Measurements from ENCODE around the gene RNU6-9. TPM values are rescaled to one million over a fixed set of nuclear protein-coding genes. Genes with fewer than 3 reads are reported as not detected.
A peak's percentile ranks its signal among the peaks of the same experiment; 100 is the strongest.
"Not testable (repeated sequence)": the region's sequence is repeated elsewhere in the genome, so short reads cannot be mapped to it uniquely, and the experiment has no call there.

RNU6-9 gene
- total RNA-seq, 2 donors from 2014 or later, result not detected

- H3K9me3 ChIP-seq (ENCODE audit: control insufficient read depth, low read length, poor library complexity, severe bottlenecking), result no peaks in the 10 kb centered on the region
- no peak for DNase-seq
- no peak overlapping the region for H3K27ac Mint-ChIP-seq
- H3K4me3 Mint-ChIP-seq, result no peak overlapping the region
- H3K4me1 Mint-ChIP-seq, result peaks cover 7% of the 10 kb centered on the region
- H3K27me3 Mint-ChIP-seq, result no peaks in the 10 kb centered on the region
- no peak for ATAC-seq
- H3K36me3 Mint-ChIP-seq (ENCODE audit: low read depth), result no peaks in the 10 kb centered on the region
Measured at GRCh38 chr19:876780-877314, 16.4 kb upstream of the RNU6-9 start.

GRCh38 chr19:877992-878660 lies 15.2 kb upstream of the RNU6-9 start:
- not testable (repeated sequence) for H3K9me3 ChIP-seq (ENCODE audit: control insufficient read depth, low read length, poor library complexity, severe bottlenecking); H3K36me3 Mint-ChIP-seq (ENCODE audit: low read depth); H3K4me3 Mint-ChIP-seq; DNase-seq; H3K27me3 Mint-ChIP-seq; ATAC-seq; H3K4me1 Mint-ChIP-seq; H3K27ac Mint-ChIP-seq

- peak overlapping the region; percentile 9 for H3K4me3 Mint-ChIP-seq
- not testable (repeated sequence) for ATAC-seq; H3K36me3 Mint-ChIP-seq (ENCODE audit: low read depth); DNase-seq; H3K4me1 Mint-ChIP-seq; H3K9me3 ChIP-seq (ENCODE audit: control insufficient read depth, low read length, poor library complexity, severe bottlenecking); H3K27me3 Mint-ChIP-seq; H3K27ac Mint-ChIP-seq
Measured at GRCh38 chr19:878751-879561, 14.3 kb upstream of the RNU6-9 start.

GRCh38 chr19:879711-880438 lies 13.4 kb upstream of the RNU6-9 start:
- Mint-ChIP-seq H3K4me1 (no peaks in the 10 kb centered on the region), H3K27me3 (no peaks in the 10 kb centered on the region), H3K27ac (no peak overlapping the region), H3K36me3 (ENCODE audit: low read depth) (no peaks in the 10 kb centered on the region), H3K4me3 (no peak overlapping the region)
- ATAC-seq (no peak), DNase-seq (no peak)
- H3K9me3 ChIP-seq (ENCODE audit: control insufficient read depth, low read length, poor library complexity, severe bottlenecking), result no peaks in the 10 kb centered on the region

- Mint-ChIP-seq H3K4me1 (no peaks in the 10 kb centered on the region), H3K4me3 (no peak overlapping the region), H3K36me3 (ENCODE audit: low read depth) (no peaks in the 10 kb centered on the region), H3K27me3 (no peaks in the 10 kb centered on the region), H3K27ac (no peak overlapping the region)
- no peak for DNase-seq
- no peaks in the 10 kb centered on the region for H3K9me3 ChIP-seq (ENCODE audit: control insufficient read depth, low read length, poor library complexity, severe bottlenecking)
- ATAC-seq, result no peak
Measured at GRCh38 chr19:881385-882071, 11.8 kb upstream of the RNU6-9 start.

GRCh38 chr19:882871-883497 lies 10.3 kb upstream of the RNU6-9 start:
- H3K27ac Mint-ChIP-seq, result no peak overlapping the region

GRCh38 chr19:883661-884211 lies 9.5 kb upstream of the RNU6-9 start:
- H3K9me3 ChIP-seq (ENCODE audit: control insufficient read depth, low read length, poor library complexity, severe bottlenecking), result no peaks in the 10 kb centered on the region
- H3K27me3 Mint-ChIP-seq, result no peaks in the 10 kb centered on the region
- no peak overlapping the region for H3K27ac Mint-ChIP-seq
- peaks cover 2% of the 10 kb centered on the region for H3K4me1 Mint-ChIP-seq
- no peak overlapping the region for H3K4me3 Mint-ChIP-seq
- no peak for ATAC-seq
- DNase-seq, result no peak
- H3K36me3 Mint-ChIP-seq (ENCODE audit: low read depth), result no peaks in the 10 kb centered on the region

More at GRCh38 chr19:882871-883497, 10.3 kb upstream of the RNU6-9 start:
- no peaks in the 10 kb centered on the region for H3K9me3 ChIP-seq (ENCODE audit: control insufficient read depth, low read length, poor library complexity, severe bottlenecking)
- Mint-ChIP-seq H3K27me3 (no peaks in the 10 kb centered on the region), H3K4me3 (no peak overlapping the region), H3K36me3 (ENCODE audit: low read depth) (no peaks in the 10 kb centered on the region), H3K4me1 (no peaks in the 10 kb centered on the region)
- no peak for DNase-seq
- ATAC-seq, result no peak

GRCh38 chr19:884420-885211 lies 8.7 kb upstream of the RNU6-9 start:
- DNase-seq (no peak), ATAC-seq (no peak)
- peaks cover 8% of the 10 kb centered on the region for H3K4me1 Mint-ChIP-seq
- no peaks in the 10 kb centered on the region for H3K36me3 Mint-ChIP-seq (ENCODE audit: low read depth)
- no peak overlapping the region for H3K4me3 Mint-ChIP-seq
- H3K27me3 Mint-ChIP-seq, result no peaks in the 10 kb centered on the region
- H3K27ac Mint-ChIP-seq, result no peak overlapping the region
- H3K9me3 ChIP-seq (ENCODE audit: control insufficient read depth, low read length, poor library complexity, severe bottlenecking), result no peaks in the 10 kb centered on the region

- ATAC-seq, result no peak
- Mint-ChIP-seq H3K27me3 (no peaks in the 10 kb centered on the region), H3K4me3 (no peak overlapping the region), H3K27ac (no peak overlapping the region), H3K36me3 (ENCODE audit: low read depth) (no peaks in the 10 kb centered on the region), H3K4me1 (peaks cover 10% of the 10 kb centered on the region)
- no peak for DNase-seq
- H3K9me3 ChIP-seq (ENCODE audit: control insufficient read depth, low read length, poor library complexity, severe bottlenecking), result no peaks in the 10 kb centered on the region
Measured at GRCh38 chr19:885536-886224, 7.6 kb upstream of the RNU6-9 start.

- no peaks in the 10 kb centered on the region for H3K9me3 ChIP-seq (ENCODE audit: control insufficient read depth, low read length, poor library complexity, severe bottlenecking)
- Mint-ChIP-seq H3K4me3 (no peak overlapping the region), H3K36me3 (ENCODE audit: low read depth) (no peaks in the 10 kb centered on the region), H3K27me3 (no peaks in the 10 kb centered on the region), H3K27ac (peak overlapping the region; percentile 93), H3K4me1 (peaks cover 15% of the 10 kb centered on the region)
- ATAC-seq (no peak), DNase-seq (no peak)
Measured at GRCh38 chr19:887072-887471, 6.2 kb upstream of the RNU6-9 start.

GRCh38 chr19:887599-887998 lies 5.7 kb upstream of the RNU6-9 start:
- ATAC-seq, result no peak

More at GRCh38 chr19:887599-887998, 5.7 kb upstream of the RNU6-9 start:
- no peak overlapping the region for H3K4me3 Mint-ChIP-seq
- DNase-seq, result no peak
- no peaks in the 10 kb centered on the region for H3K36me3 Mint-ChIP-seq (ENCODE audit: low read depth)
- peak overlapping the region; percentile 93 for H3K27ac Mint-ChIP-seq
- H3K9me3 ChIP-seq (ENCODE audit: control insufficient read depth, low read length, poor library complexity, severe bottlenecking), result no peaks in the 10 kb centered on the region
- H3K27me3 Mint-ChIP-seq, result no peaks in the 10 kb centered on the region
- H3K4me1 Mint-ChIP-seq, result peaks cover 17% of the 10 kb centered on the region
